COLO829 (cell line): Measurements from ENCODE around the gene SLC38A7.
"Not testable (repeated sequence)": the region's sequence is repeated elsewhere in the genome, so short reads cannot be mapped to it uniquely, and the experiment has no call there.

ENCODE experiments used
- DNase-seq: peaks from one replicate; pipeline ENCODE4 v3.0.0; 2012; ENCODE audit warnings: low spot score

The SLC38A7 gene

GRCh38 chr16:58678716-58679115 is 5.9 kb downstream of the SLC38A7 start:
- DNase-seq: no peak

DNA sequence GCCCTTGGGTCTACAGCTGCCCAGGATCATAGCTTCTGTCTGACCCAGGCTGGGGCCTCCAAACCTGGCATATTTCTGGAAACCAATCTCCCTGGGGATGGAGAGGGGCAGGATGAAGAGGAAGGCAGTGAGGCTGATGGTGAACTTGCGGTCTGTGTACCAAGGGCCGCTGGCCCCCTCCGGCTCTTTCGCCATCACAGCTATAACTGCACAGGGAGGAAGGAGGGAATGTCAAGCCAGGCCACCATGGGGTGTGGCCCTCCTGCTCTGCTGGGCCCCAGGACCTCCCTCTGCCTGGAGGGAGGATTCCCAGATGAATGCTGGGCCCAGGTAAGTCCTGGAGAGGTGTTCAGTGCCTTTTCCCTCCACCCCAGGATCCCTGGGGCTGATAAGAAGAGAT is 6.3 kb downstream of the SLC38A7 start:
- no peak for DNase-seq

DNA sequence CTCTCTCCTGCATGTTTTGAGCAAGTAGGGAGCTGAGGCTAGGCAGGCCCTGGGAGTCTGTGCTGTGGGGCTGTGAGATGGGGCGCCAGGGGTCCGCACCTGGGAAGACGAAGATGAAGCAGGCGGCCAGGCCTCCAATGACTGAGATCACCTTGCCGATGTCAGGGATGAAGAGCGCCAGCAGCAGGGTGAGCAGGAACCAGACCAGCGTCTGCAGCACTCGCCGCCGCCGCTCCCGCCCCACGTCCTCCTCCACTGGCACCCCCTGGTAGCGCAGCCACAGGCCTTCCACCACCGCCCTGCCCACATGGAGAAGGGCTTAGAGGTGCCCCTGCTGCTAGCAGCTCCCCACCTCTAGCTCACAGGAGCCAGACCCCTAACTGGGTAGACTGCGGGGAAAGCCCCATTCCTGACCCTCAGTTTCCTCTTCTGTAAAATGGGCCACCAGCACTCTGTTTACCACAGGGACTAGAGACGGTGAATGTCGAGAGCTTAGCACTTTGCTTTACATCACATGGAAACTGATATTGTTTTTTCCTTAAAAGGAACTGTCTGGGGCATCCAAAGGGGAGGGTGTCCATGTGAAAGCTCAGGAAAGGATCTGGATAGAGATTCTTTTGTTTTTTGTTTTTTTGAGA is 13.5 kb downstream of the SLC38A7 start:
- no peak for DNase-seq

GRCh38 chr16:58670177-58670576 is 14.4 kb downstream of the SLC38A7 start:
- no peak for DNase-seq

DNA sequence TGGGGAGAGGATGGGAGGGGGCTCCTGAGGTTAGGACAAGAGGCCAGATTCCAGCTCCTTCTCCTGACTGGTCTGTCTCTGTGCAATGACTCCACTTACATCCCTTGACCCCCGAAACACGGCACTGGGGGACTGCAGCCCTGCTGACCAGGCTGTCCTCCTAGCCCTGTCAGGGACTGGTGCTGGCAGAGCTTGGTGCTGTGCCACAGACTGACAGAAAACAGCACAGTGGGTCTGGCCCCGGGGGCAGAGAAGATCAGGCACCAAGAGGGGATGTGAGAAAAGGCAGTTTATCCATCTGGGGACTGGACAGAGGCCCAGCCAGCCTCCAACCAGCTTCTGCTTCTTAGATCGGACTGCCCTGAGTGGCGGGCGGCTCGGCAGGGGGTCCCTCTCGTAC is 19.4 kb downstream of the SLC38A7 start:
- no peak for DNase-seq

DNA sequence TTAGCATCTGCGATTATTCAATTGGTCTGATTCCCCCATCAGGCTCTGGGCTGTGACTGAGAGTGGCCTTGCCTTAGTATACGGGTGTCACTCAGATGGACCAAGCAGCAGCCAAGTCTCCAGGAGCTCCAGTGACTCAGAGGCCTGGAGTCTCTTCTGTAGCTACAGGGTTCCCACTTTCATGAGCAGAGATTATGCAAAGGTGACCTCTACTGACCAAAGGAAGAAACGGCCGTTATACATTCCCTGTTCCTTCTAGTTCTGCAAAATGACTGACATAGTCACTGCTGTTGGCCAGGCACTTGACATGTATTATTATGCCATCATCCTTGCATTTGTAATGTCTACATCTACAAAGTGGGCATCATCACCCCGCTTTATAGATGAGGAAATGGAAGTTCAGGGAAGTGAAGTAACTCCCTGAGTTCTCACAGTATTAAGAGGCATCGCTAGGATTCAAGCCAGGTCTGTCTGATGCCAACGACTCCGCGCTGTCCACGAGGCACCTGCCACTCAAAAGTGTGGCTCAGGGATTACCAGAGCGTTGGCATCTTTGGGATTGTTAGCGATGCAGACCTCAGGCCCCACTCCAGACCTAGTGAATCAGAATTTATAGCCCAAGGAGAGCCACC is 23.3 kb downstream of the SLC38A7 start:
- DNase-seq: peak; percentile 76

GRCh38 chr16:58659911-58660310 is 24.7 kb downstream of the SLC38A7 start:
- not testable (repeated sequence) for DNase-seq

- DNase-seq: no peak
Measured at GRCh38 chr16:58658796-58659211, 25.8 kb downstream of the SLC38A7 start.

GRCh38 chr16:58656899-58657298 is 27.7 kb downstream of the SLC38A7 start:
- no peak for DNase-seq

GRCh38 chr16:58655215-58655596 is 29.4 kb downstream of the SLC38A7 start:
- DNase-seq: no peak

- DNase-seq: no peak
Measured at GRCh38 chr16:58654560-58655214, 29.9 kb downstream of the SLC38A7 start.

DNA sequence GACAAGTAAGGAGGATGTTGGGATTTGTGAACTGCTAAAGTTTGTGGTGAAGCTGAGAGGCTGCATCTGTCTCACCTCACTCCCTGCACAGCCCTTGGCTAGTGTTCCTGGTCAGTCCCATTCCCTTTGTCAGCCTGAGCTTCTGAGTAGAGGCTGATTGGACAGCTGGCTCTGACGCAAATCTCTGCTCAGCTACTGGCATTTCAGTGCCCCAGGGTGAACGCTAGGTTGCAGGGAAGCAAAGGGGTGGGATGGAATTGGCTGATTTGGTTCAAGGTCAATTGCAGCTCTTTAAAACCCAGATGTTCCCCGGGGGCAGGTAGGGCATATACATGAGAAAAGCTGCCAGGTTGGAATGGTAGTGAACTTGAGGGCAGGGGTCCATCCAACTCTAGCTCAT is 31.8 kb downstream of the SLC38A7 start:
- no peak for DNase-seq

- no peak for DNase-seq
Measured at GRCh38 chr16:58651965-58652348, 32.6 kb downstream of the SLC38A7 start.

DNA sequence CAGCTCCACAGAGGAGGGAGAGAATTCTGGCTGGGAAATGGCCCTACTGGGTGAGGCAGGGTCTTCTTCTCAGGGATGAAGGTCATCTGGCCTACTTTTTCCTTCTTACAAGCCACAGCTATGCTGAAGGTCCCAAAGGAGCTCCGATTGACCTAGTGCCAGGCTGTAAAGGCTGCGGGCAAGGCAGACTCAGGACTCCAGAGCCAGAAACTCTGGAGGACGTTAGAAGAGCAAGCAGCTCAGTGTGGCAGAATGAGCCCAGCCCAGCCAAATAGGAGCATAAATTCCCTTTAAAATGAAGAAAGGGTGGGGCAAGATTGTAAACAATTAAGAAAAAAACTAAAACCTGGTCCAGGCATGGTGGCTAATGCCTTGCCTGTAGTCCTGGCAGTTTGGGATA is 34.9 kb downstream of the SLC38A7 start:
- DNase-seq: no peak

GRCh38 chr16:58647107-58647506 is 37.5 kb downstream of the SLC38A7 start:
- DNase-seq: no peak

- no peak for DNase-seq
Measured at GRCh38 chr16:58644765-58645487, 39.6 kb downstream of the SLC38A7 start.

DNA sequence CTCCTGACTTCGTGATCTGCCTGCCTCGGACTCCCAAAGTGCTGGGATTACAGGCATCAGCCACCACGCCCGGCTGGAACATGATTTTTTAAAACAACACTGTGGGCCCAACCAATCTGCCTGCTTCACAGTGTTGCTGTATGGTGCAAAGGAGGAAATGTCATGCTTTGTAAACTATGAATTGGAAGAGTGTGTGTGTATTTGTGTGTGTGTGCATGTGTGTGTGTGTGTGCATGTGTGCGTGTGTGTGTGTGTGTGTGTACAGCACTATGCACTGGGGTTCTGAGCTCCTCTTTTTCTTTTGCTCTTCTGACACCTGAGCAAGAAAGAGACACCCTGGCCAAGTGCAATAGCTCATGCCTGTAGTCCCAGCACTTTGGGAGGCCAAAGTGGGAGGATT is 40.5 kb downstream of the SLC38A7 start:
- DNase-seq: no peak

- no peak for DNase-seq
Measured at GRCh38 chr16:58640949-58641348, 43.6 kb downstream of the SLC38A7 start.

DNA sequence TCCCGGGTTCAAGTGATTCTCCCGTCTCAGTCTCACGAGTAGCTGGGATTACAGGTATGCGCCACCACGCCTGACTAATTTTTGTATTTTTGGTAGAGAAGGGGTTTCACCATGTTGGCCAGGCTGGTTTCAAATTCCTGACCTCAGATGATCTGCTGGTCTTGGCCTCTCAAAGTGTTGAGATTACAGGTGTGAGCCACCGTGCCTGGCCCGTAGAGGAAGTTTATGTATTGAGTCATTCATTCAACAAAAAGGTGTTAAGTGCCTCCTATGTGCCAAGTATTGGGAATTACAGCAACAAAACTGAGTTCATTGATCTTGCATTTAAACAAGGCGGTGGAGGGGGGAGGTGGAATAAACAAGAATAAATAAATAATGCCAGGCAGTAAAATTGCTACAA is 44.7 kb downstream of the SLC38A7 start:
- DNase-seq: no peak

DNA sequence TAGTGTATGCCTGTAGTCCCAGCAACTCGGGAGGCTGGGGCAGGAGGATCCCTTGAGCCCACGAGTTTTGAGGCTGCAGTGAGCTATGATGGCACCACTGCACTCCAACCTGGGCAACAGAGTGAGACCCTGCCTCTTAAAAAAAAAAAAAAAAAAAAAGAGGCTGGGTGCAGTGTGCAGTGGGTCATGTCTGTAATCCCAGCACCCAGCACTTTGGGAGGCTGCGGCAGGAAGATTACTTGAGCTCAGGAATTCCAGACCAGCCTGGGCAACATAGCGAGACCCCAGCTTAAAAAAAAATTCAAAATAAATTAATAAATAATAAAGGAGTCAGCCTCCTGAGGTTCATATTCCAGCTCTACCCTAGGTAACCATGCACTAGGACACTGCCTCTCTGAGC is 45.3 kb downstream of the SLC38A7 start:
- DNase-seq: no peak

DNA sequence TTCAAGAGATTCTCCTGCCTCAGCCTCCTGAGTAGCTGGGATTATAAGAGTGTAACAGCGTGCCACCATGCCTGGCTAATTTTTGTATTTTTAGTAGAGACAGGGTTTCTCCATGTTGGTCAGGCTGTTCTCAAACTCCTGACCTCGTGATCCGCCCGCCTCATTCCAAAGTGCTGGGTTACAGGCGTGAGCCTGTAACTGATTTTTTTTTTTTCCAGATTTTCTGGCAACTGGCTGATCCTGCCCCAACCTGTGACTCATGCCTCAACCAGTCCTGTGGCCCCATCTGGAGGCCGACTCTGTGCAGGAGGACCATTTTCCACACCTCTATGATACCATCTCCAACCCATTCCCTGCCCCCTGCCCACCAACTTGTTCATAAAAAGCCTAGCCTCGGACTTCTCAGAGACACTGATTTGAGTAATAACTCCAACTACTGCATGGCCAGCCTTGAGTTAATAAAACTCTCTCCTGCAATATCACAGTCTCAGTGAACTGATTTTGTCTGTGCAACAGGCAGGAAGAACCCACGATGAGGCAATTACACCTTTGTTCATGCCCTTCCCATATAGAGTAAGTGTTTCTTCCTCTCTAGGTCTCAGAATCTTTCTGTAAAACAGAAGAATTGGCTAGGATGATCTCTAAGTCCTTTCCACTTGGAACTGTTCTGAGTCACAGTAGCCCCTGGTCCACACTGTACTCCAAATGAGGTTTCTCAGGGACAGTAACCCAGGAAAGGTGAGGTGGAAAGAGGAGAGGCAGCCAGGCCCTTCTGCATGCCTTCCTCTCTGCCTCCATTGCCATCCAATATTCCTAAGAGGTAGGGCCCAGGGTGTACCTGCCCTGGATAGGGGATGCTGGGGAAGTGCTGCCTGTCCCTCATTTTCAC is 46.2 kb downstream of the SLC38A7 start:
- peak; percentile 51 for DNase-seq

DNA sequence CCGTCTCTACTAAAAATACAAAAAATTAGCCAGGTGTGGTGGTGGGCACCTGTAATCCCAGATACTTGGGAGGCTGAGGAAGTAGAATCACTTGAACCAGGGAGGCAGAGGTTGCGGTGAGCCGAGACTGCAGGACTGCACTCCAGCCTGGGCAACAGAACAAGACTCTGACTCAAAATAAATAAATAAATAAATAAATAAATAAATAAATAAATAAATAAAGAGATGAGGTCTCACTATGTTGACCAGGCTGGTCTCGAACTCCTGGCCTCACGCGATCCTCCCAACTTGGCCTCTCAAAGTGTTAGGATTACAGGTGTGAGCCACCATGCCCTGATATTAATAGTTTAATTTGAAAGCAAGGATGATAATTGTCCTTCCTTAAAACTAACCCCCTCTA is 47.5 kb downstream of the SLC38A7 start:
- DNase-seq: not testable (repeated sequence)
